ENCODE data around the gene GARNL3.

GRCh38 chr9:127392976-127393375, 128.4 kb downstream of the GARNL3 start:
- no peak for TF ChIP-seq CTCF (IDR thresholded peaks at IDR 0.05; ENCODE audit: poor library complexity)
- TF ChIP-seq EZH2 (IDR thresholded peaks at IDR 0.05; ENCODE audit: borderline replicate concordance) = no peak

All from hepatocyte (in vitro differentiated cells).